HCT116 (cell line): ENCODE results near the gene HOMER1. TPM values are rescaled to one million over a fixed set of nuclear protein-coding genes. Genes with fewer than 3 reads are reported as not detected.

Experiments
- ATAC-seq: fragments of 200-7000 bp; cut with Tn5 transposase; 2 replicates; pipeline ENCODE4 v1.9.1; 2020; ENCODE audit warnings: mild to moderate bottlenecking, moderate library complexity
- BruUV-seq: library from RNA; stranded (reverse); fragments of 400-500 nt; replicated peaks from 2 replicates; lab custom pipeline; 2021; lab: Mats Ljungman, UMichigan
- CTCF ChIA-PET: fragments of 300-600 bp; sonication (Branson Sonifier 250); formaldehyde crosslinking; loops from one replicate; lab custom pipeline; 2021; ENCODE audit warnings: antibody characterized with exemption; lab: Charles Lee
- POLR2A ChIA-PET: fragments of 300-600, 350-600 bp; sonication (Branson Sonifier 250); formaldehyde crosslinking; loops from one replicate; lab custom pipeline; 2021; ENCODE audit warnings: antibody characterized with exemption; lab: Charles Lee
- RAD21 ChIA-PET, 2 experiments: fragments of 300-600 bp; sonication (Branson Sonifier 250); formaldehyde crosslinking; loops; one replicate each; lab custom pipeline; 2023; ENCODE audit warnings: low total read pairs in 2 of 2; ENCODE audit not compliant: uncharacterized antibody in 2 of 2, unreplicated experiment in 2 of 2, low non-redundant PET in 1 of 2; lab: Charles Lee
- DNase-seq: peaks from one replicate; pipeline ENCODE4 v3.0.0-alpha.2; 2010; ENCODE audit warnings: low read depth, low spot score
- H2AFZ ChIP-seq: fragments of 200-600 bp; shearing (Covaris generic), sonication (generic); 2 replicates; pipeline ENCODE4 v1.6.1; 2017; ENCODE audit warnings: low read depth, mixed run types, mixed read lengths, antibody characterized with exemption, low read length; ENCODE audit not compliant: poor library complexity, severe bottlenecking
- H3K27ac ChIP-seq: 2 replicates; pipeline ENCODE4 v1.5.1; 2012; ENCODE audit warnings: low read depth, low read length
- H3K27me3 ChIP-seq: fragments of 200-600 bp; sonication (generic); 2 replicates; pipeline ENCODE4 v1.6.1; 2016; ENCODE audit warnings: mixed run types, low read length, mixed read lengths; ENCODE audit not compliant: insufficient read depth
- H3K36me3 ChIP-seq, 2 experiments: fragments of 200-500 bp in 1 of 2; fragments of 200-600 bp in 1 of 2; sonication (Bioruptor generic) in 1 of 2; sonication (generic) in 1 of 2; 2 replicates each; pipeline versions ENCODE4 v1.5.1 to v1.6.1; 2014 to 2016; ENCODE audit warnings: low read length in 2 of 2, inconsistent platforms in 1 of 2, mixed read lengths in 1 of 2, mixed run types in 1 of 2; ENCODE audit not compliant: insufficient read depth in 2 of 2, control insufficient read depth in 1 of 2
- H3K4me1 ChIP-seq, 2 experiments: fragments of 200-600 bp in 1 of 2; sonication (generic) in 1 of 2; 2 replicates each; pipeline versions ENCODE4 v1.5.1 to v1.6.1; 2012 to 2017; ENCODE audit warnings: low read length in 2 of 2, inconsistent platforms in 1 of 2, mild to moderate bottlenecking in 1 of 2, mixed read lengths in 1 of 2, mixed run types in 1 of 2, moderate library complexity in 1 of 2; ENCODE audit not compliant: insufficient read depth in 2 of 2, control insufficient read depth in 1 of 2
- H3K4me2 ChIP-seq: fragments of 200-600 bp; sonication (generic); 2 replicates; pipeline ENCODE4 v1.6.1; 2017; ENCODE audit warnings: mixed run types, low read length, mixed read lengths
- H3K4me3 ChIP-seq, 2 experiments: fragments of 200-600 bp in 1 of 2; sonication (generic) in 1 of 2; replicated peaks in 1 of 2; 2 replicates each; pipeline ENCODE4 v1.5.1; 2011 to 2016; ENCODE audit warnings: low read length in 2 of 2, control low read depth in 1 of 2, low read depth in 1 of 2, mild to moderate bottlenecking in 1 of 2, mixed read lengths in 1 of 2, mixed run types in 1 of 2
- H3K79me2 ChIP-seq: fragments of 200-600 bp; sonication (generic); 2 replicates; pipeline ENCODE4 v1.6.1; 2017; ENCODE audit warnings: mild to moderate bottlenecking, mixed run types, low read length, moderate library complexity, mixed read lengths; ENCODE audit not compliant: insufficient read depth
- H3K9ac ChIP-seq: fragments of 200-600 bp; sonication (generic); 2 replicates; pipeline ENCODE4 v1.6.1; 2016; ENCODE audit warnings: low read length, mixed read lengths
- H3K9me2 ChIP-seq: fragments of 200-600 bp; sonication (generic), shearing (Covaris generic); 2 replicates; pipeline ENCODE4 v1.6.1; 2017; ENCODE audit warnings: mixed run types, mild to moderate bottlenecking, moderate library complexity; ENCODE audit not compliant: insufficient read depth
- H3K9me3 ChIP-seq, 2 experiments: fragments of 200-500 bp in 1 of 2; fragments of 200-600 bp in 1 of 2; sonication (Bioruptor generic) in 1 of 2; sonication (generic) in 1 of 2; 2 replicates each; pipeline ENCODE4 v1.6.1; 2014 to 2017; ENCODE audit warnings: low read length in 2 of 2, mixed read lengths in 2 of 2, inconsistent platforms in 1 of 2, low read depth in 1 of 2, mild to moderate bottlenecking in 1 of 2, mixed run types in 1 of 2, moderate library complexity in 1 of 2; ENCODE audit not compliant: control insufficient read depth in 1 of 2, insufficient read depth in 1 of 2
- H4K20me1 ChIP-seq: fragments of 200-600 bp; sonication (generic), shearing (Covaris generic); 2 replicates; pipeline ENCODE4 v1.6.1; 2017; ENCODE audit warnings: mixed run types, mild to moderate bottlenecking, moderate library complexity; ENCODE audit not compliant: insufficient read depth
- ATF3 ChIP-seq: IDR thresholded peaks from 2 replicates; pipeline ENCODE4 v1.6.1; 2012
- CBX3 ChIP-seq: IDR thresholded peaks from 2 replicates; pipeline ENCODE4 v1.6.1; 2012; ENCODE audit warnings: low read depth
- CTCF ChIP-seq, 3 experiments: fragments of 200-600 bp in 1 of 3; sonication (generic) in 1 of 3; IDR thresholded peaks in 2 of 3; conservative IDR thresholded peaks in 1 of 3; 2 replicates each; pipeline ENCODE4 v1.5.1; 2012 to 2017; ENCODE audit warnings: low read depth in 2 of 3, low read length in 2 of 3, antibody characterized with exemption in 1 of 3, borderline replicate concordance in 1 of 3, control low read depth in 1 of 3, mild to moderate bottlenecking in 1 of 3, mixed read lengths in 1 of 3, mixed run types in 1 of 3, moderate library complexity in 1 of 3; ENCODE audit not compliant: insufficient read depth in 1 of 3
- EGR1 ChIP-seq: IDR thresholded peaks from 2 replicates; pipeline ENCODE4 v1.6.1; 2012; ENCODE audit warnings: low read depth
- ELF1 ChIP-seq: IDR thresholded peaks from 2 replicates; pipeline ENCODE4 v1.6.1; 2012; ENCODE audit warnings: low read depth, borderline replicate concordance
- EZH2 ChIP-seq: fragments of 200-600 bp; sonication (generic); IDR thresholded peaks from 2 replicates; pipeline ENCODE4 v1.6.1; 2017; ENCODE audit warnings: antibody characterized with exemption, mixed run types
- EZH2phosphoT487 ChIP-seq: fragments of 200-600 bp; IDR thresholded peaks from 2 replicates; pipeline ENCODE4 v1.6.1; 2018; ENCODE audit warnings: antibody characterized with exemption, borderline replicate concordance
- JUND ChIP-seq: IDR thresholded peaks from 2 replicates; pipeline ENCODE4 v1.6.1; 2012
- POLR2A ChIP-seq: IDR thresholded peaks from 2 replicates; pipeline ENCODE4 v1.7.0; 2011; ENCODE audit warnings: borderline replicate concordance; ENCODE audit not compliant: insufficient read depth, insufficient read length; ENCODE audit errors: extremely low read depth
- POLR2AphosphoS5 ChIP-seq: IDR thresholded peaks from 2 replicates; pipeline ENCODE4 v1.6.1; 2011; ENCODE audit warnings: mild to moderate bottlenecking, low read depth, low read length, moderate library complexity
- REST ChIP-seq: IDR thresholded peaks from 2 replicates; pipeline ENCODE4 v1.6.1; 2012; ENCODE audit warnings: low read depth
- SIN3A ChIP-seq: IDR thresholded peaks from 2 replicates; pipeline ENCODE4 v1.6.1; 2012; ENCODE audit warnings: low read depth
- SRF ChIP-seq: IDR thresholded peaks from 2 replicates; pipeline ENCODE4 v1.6.1; 2012; ENCODE audit warnings: low read depth
- TCF7L2 ChIP-seq: IDR thresholded peaks from 2 replicates; pipeline ENCODE4 v1.7.0; 2011; ENCODE audit warnings: borderline replicate concordance, inconsistent platforms; ENCODE audit not compliant: insufficient read depth, insufficient read length; ENCODE audit errors: extremely low read depth
- YY1 ChIP-seq: IDR thresholded peaks from 2 replicates; pipeline ENCODE4 v1.6.1; 2011; ENCODE audit warnings: low read length, low read depth, moderate library complexity, mild to moderate bottlenecking; ENCODE audit not compliant: insufficient replicate concordance; ENCODE audit errors: extremely low read depth
- ZBTB33 ChIP-seq: IDR thresholded peaks from 2 replicates; pipeline ENCODE4 v1.6.1; 2011; ENCODE audit warnings: mild to moderate bottlenecking, low read length, moderate library complexity; ENCODE audit not compliant: insufficient replicate concordance; ENCODE audit errors: extremely low read depth
- ZFX ChIP-seq: fragments of 450-650 bp; IDR thresholded peaks from 2 replicates; pipeline ENCODE4 v1.6.1; 2017
- ZNF274 ChIP-seq: fragments of 200-500 bp; sonication (Bioruptor generic); IDR thresholded peaks from 2 replicates; pipeline ENCODE4 v1.6.1; 2014; ENCODE audit warnings: mild to moderate bottlenecking, low read depth, low read length, inconsistent platforms
- intact Hi-C: fragments of 100-400 bp; cut with micrococcal nuclease; formaldehyde crosslinking; loops from 2 replicates; pipeline ENCODE4 v1.10.0; 2022
- total RNA-seq: library from RNA; stranded (reverse); gene quantifications from one replicate; pipeline ENCODE4 v1.2.1, GENCODE V29; 2021; ENCODE audit not compliant: unreplicated experiment

HOMER1 gene
- total RNA-seq, 1 experiment from 2014 or later, result 21.4 TPM

- ChIA-PET POLR2A (interaction anchor here (0.7 kb wide), 1 partner anchor 749 kb away, joined by 3 read pairs; no protein-coding TSS in a partner anchor), CTCF (no interaction called here), RAD21 (no interaction called here)
- no peak for DNase-seq
- Histone ChIP-seq H3K27me3 (no peaks in the 10 kb centered on the region), H2AFZ (no peak overlapping the region), H3K4me2 (no peak overlapping the region), H3K9me2 (no peaks in the 10 kb centered on the region), H3K9me3 (no peaks in the 10 kb centered on the region), H3K79me2 (peaks cover 77% of the 10 kb centered on the region), H3K36me3 (0 out of 4 replicates have a peak, but pooled peaks cover 0 to 2% of the 10 kb centered on the region in 2 experiments), H4K20me1 (no peaks in the 10 kb centered on the region), H3K9ac (no peak overlapping the region), H3K4me1 (peaks cover 2 to 7% of the 10 kb centered on the region in 2 experiments; a peak in 3 of 4 replicates), H3K4me3 (no peak overlapping the region), H3K27ac (no peak overlapping the region)
- TF ChIP-seq EGR1 (no peak), JUND (no peak), POLR2A (no peak), ELF1 (no peak), CBX3 (no peak), CTCF (IDR thresholded peaks at IDR 0.05 in 2 of 3, conservative IDR thresholded peaks at IDR 0.05 in 1 of 3; ENCODE audit: borderline replicate concordance in 1 of 3, insufficient read depth in 1 of 3, low read depth in 2 of 3, low read length in 2 of 3) (no peak), SRF (no peak), EZH2 (no peak), ATF3 (no peak), TCF7L2 (no peak), EZH2phosphoT487 (no peak), YY1 (no peak), POLR2AphosphoS5 (no peak), REST (no peak), SIN3A (no peak), ZBTB33 (no peak), ZNF274 (no peak), ZFX (no peak)
- intact Hi-C loops, result no loop called here
- no peak for ATAC-seq
- no TSS peak for BruUV-seq
These were observed 6.4 kb downstream of the HOMER1 start for GRCh38 chr5:79507251-79508205.
